EL (cell line): Measurements from ENCODE around the gene CDH13.

Experiments
- DNase-seq: peaks from one replicate; pipeline ENCODE4 v3.0.0-alpha.2; 2016

Gene CDH13

DNA sequence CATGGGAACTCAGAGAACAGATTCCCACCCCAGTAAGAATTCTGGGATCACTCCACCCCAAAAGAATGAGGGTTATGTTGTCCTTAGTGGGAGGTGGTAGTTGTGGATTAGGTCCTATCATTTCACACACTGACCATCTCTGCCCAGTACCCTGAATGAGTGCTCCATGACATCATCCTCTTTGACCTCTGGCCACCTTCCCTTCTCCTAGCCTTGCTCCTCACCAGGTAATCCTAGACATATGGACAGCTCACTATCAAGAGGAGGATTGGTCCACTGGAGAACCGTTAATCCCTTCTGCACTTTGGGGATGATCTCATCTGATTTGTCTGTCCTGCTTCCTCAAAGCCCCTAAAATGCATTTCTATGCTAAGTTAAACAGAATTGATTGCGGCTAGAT, 642.8 kb downstream of the CDH13 start:
- no peak for DNase-seq

GRCh38 chr16:83270061-83270460, 643.3 kb downstream of the CDH13 start:
- no peak for DNase-seq

- no peak for DNase-seq
These were observed 643.9 kb downstream of the CDH13 start for GRCh38 chr16:83270640-83271039.

DNA sequence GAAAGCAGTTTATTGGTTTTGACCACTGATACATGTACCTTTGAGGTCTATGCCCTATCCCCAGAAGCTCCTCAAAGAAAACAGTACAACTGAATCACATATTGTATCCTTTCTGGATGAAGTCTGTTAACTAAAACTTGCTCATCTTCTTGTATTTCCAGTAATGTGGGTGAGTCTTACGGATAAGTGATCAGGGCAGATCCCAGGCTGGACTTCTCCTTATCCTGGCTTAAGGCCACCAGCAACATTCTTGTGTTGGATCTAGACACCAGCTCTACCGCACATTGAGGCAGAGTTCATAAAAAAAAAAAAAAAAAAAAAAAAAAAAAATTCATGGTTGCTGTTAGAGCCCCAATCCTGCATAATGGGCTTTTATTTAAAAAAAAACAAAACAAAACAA, 644.4 kb downstream of the CDH13 start:
- no peak for DNase-seq

GRCh38 chr16:83271970-83272575, 645.3 kb downstream of the CDH13 start:
- peak; percentile 31 for DNase-seq

GRCh38 chr16:83272843-83273242, 646.1 kb downstream of the CDH13 start:
- no peak for DNase-seq

- no peak for DNase-seq
These were observed 646.9 kb downstream of the CDH13 start for GRCh38 chr16:83273504-83274173.

DNA sequence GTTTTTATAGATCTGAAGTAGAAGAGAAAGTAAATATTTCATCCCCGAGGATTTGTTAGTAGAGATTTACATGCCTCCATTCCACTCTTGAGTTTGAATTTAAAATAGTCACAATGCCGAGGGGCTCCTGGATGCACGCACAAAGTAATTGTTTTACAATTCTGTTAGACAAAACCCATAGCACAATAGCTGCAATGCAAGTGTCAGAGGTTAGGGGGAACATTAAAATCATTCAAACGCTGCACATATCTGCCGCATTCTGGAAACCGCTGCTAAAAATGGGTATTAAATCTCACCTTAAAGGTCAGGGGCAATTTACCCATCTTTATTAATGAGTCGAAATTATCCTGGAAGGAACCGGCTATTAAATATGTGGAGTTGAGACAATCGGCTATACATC, 652.5 kb downstream of the CDH13 start:
- DNase-seq = no peak

GRCh38 chr16:83285921-83286320, 659.2 kb downstream of the CDH13 start:
- DNase-seq = no peak

GRCh38 chr16:83296505-83296904, 669.7 kb downstream of the CDH13 start:
- DNase-seq = no peak

DNA sequence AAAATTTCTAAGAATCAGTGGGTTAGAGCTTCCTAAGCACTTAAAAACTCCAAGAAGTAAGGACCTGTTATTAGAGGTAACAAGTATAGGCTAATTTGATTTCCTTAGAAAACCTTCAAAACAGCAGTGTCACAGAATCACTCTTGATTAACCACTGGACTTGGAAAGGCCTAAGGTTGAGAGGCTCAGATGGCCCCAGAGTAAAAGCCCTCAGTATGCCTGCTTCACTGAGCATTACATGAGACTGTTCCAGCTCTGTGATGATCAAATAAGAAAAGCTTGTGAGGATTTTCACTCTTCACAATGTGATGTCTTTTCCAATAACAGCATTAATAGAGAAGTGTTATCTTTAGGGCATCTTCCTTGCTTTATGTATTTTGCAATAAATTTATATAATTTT, 671.8 kb downstream of the CDH13 start:
- DNase-seq = no peak

DNA sequence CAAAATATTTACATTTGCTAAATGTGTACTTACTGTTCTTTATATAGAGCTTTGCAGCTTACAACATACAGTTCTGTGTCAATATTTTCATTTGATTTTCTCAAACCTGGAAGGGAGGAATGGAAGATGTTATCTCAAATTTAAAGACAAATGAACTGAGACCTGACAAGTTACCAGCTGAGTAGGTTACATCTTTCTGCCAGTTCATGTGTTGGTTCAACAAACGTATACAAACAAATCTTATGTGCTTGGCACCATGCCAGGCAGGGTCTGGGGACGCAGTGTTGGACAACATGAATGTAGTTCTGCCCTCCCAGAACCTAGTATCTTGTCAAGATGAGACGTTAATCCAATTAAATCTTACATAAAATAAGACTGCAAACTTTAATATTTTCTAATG, 673.6 kb downstream of the CDH13 start:
- DNase-seq = no peak

- no peak for DNase-seq
These were observed 675.2 kb downstream of the CDH13 start for GRCh38 chr16:83301971-83302370.

DNA sequence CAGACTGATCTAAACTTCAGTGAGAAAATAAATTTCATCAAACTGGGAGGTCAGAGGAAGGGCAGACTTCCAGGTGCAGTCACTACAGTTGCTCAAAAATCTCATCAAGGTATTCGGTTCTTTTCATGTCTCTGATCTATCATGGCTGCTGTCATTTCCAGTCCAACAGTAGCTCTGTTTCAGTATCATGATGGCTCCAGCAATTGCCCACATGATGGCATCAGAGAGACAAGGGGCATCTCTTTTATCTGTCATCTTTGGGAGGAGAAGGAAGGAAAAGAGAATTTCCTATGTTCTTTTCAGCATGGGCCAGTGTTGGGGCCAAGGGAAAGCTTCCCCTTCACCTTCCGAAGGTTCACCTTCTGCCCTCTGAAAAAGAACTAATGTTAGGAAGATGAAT, 676.1 kb downstream of the CDH13 start:
- no peak for DNase-seq

- DNase-seq = peak; percentile 92
These were observed 678.3 kb downstream of the CDH13 start for GRCh38 chr16:83305092-83305491.

DNA sequence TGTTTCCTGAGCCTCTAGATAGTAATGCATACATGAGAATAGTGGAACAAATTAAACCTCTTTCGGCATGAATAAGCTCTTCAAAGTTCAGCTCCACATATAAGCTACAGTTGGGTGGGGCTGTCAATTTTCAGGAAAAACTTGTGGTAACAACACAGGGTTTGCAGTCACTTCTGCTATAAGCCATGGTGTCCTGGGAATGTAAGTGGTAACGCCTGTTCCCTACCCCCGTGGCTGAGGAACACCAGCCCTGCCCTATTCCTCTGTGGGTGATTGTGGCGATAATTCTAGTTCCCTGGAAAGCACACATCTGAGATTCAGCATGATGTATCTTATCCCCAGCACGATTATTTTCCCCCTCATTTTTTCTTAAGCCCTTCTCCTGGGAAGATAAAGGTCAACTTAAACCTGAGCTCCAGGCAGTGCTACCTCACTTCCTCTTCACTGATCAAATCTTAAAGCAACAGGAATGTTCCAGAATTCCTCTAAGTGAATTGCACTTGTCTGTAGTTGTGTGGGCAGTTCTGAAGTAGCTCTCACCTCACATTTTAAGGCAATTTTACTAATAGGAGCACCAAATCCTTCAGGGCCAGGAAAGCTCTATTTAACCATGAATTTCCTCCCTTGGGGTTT, 680.3 kb downstream of the CDH13 start:
- DNase-seq = no peak

DNA sequence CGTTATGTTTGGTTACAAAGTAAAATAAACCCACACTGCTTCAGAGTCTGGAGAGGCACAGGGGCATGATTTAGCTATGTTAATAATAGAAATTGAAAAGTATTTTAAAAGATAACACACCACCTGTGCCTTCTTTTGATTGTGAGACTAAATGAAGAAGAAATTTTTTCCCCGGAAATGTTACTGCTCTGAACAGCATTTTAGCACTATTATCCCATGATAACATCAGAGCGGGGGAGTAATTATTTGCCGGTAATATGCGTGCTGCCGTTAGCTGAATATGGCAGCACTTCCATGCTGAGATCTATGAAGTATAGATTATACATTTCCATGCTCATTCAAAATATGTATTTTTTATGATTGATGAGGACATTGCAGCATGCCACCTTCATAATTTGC, 680.8 kb downstream of the CDH13 start:
- DNase-seq = no peak

DNA sequence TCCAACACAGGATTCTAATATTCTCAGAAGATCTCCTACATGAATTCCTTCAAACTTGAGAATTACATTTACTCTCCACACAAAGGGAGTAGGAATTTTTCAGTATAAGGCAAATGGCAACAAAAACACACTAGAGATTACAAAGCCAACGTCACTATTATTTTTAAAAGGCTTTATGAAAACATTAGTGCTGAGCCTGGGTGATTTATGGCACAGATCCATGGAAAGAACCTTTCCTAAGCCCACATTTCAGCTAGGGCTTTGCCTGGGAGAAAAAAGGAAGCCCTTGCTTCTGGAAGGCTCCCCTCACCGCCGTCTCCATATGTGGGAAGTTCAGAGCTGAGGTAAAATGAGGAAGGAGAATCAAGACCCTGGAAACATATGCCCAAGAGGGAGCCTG, 681.6 kb downstream of the CDH13 start:
- no peak for DNase-seq

- DNase-seq = no peak
These were observed 684.0 kb downstream of the CDH13 start for GRCh38 chr16:83310816-83311215.

GRCh38 chr16:83312015-83312717, 685.4 kb downstream of the CDH13 start:
- no peak for DNase-seq

DNA sequence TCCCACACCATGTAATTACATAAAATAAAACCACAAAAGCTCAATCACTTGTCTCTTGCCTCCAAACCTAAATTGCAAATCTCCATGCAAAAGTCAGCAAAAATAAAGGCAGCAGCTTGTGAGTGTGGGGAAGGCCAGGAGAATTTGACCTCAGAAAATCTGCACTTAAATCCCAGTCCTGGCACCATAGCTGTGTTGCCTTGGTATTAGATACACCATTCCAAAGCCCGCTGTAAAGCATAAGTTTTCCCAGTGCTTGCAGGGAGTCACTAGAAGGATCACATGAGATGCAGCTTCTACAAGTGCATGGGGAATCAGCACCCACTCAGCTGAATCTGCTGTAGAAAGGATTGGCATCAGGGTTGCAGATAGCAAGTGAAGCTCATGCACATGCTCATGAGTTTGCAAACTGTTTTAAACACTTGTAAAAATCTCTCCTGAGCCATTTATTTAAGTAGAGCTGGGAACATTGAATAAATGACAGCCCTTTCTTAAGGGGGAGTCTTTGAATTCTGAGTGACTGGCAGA, 686.0 kb downstream of the CDH13 start:
- no peak for DNase-seq

GRCh38 chr16:83315271-83315670, 688.5 kb downstream of the CDH13 start:
- DNase-seq = peak; percentile 48

DNA sequence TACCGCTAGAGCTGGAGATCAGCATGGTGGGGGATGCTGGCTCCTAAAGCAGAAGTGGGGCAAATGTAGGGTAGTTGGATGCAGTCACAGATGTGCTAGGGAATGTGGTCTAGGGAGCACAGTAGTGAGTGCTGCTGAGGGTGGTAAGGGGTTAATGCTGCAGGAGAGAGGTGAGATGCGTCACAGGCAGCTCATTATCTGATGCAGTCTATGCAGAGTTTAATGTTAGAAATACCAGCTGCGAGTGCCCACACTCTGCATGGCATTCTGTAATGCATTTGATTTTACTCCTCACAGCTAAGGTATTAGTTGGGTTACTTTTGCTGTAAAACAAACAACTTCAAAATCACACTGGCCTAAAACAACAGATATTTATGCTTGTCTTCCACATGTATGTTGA, 689.7 kb downstream of the CDH13 start:
- DNase-seq = no peak

- DNase-seq = no peak
These were observed 691.6 kb downstream of the CDH13 start for GRCh38 chr16:83318390-83318789.
